Central memory CD4-positive, alpha-beta T cell (primary cell): ENCODE measurements around the gene RNF182.
"Not testable (repeated sequence)": the region's sequence is repeated elsewhere in the genome, so short reads cannot be mapped to it uniquely, and the experiment has no call there.

Experiments used
- DNase-seq: peaks from one replicate; pipeline ENCODE4 v3.0.0; 2022

RNF182 gene

GRCh38 chr6:13918686-13919250 is 6.0 kb upstream of the RNF182 start:
- no peak for DNase-seq

DNA sequence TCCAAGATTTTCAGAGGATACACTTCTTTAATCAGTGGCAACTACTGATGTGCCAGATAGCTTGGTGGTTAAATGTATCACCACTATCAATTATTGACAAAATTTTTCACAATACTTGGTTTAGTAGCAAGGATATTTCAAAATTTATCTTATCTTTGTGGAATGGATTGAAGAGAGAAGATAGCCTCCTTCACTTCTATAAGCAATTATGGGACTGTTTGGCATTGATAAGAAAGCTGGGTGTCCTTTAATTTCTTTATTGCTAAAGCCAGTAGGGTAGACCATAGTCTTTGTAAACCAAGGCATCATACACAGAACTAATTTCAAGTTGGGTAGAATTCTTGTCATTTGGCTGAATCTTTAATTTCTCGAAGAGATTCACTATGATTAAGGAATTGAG is 4.9 kb upstream of the RNF182 start:
- no peak for DNase-seq

- no peak for DNase-seq
Observed at GRCh38 chr6:13920552-13920951, 4.2 kb upstream of the RNF182 start.

DNA sequence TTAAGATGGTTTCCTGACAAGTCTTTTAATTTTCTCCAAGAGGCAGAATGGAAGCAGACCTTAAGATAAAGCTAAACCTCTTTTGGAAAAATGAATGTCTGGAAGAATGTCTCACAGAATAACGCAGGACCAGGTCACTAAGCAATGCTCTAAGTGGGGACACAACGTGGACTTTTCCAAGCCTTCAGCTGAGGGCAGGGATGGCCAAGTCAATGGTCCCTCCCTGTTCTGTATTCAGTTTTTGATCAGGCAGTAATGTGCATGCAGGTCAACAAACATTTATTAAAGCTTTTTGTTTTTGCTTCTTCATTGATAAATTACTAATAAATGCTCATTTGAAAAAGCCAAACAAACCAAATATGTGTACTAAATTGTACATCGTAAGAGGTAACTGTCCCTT is 2.0 kb upstream of the RNF182 start:
- no peak for DNase-seq

DNA sequence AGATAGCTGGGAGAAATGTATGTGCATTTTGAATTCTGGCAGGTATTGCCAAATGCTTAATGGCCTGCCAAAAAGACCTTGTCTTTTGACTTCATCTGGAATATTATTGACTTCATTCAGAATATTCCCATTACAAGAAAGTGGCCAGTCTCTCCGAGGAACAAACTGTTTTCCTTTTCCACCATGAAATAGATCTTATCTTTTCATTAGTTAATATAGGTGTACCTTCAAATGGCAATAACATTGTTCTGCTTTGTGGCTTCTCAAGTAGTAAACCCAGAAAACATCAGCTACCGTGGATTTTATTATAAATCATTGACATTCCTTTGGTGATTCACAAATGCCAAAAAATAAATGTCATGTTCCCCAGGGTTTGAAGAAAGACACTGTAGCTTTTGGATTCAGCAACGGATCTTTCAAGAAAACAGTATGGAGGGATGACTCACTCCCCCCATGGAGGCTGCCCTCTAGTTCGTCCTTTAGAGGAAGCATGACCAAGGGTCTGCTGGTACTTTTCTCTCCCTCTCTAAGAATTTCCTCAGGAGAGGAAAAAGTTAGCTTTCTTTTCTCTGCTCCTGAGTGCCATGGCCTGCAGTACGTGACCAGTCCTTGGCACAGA is 1.1 kb upstream of the RNF182 start:
- DNase-seq = no peak

- peak; percentile 27 for DNase-seq
Observed at GRCh38 chr6:13924146-13924948, 405 bp upstream of the RNF182 start.

GRCh38 chr6:13926378-13926777 is 1.6 kb downstream of the RNF182 start:
- DNase-seq = no peak

DNA sequence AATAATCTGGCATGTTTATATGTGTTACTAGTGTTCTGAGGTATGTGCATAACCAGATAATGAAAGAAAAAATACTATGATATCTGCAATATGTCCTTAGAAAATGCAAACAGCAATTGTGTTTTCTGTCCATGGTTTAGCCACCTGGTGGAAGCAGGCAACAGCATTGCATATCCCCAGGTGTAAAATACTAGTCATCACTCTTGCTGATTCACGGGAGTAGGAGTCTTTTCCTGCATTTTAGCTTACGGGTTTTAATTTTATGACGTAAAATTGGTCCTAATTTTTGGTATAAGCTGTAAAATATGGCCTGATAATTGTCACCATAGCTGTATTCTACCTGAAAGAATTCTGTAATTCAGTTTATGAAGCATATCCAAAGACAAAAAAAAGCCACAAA is 2.5 kb downstream of the RNF182 start:
- DNase-seq = no peak

DNA sequence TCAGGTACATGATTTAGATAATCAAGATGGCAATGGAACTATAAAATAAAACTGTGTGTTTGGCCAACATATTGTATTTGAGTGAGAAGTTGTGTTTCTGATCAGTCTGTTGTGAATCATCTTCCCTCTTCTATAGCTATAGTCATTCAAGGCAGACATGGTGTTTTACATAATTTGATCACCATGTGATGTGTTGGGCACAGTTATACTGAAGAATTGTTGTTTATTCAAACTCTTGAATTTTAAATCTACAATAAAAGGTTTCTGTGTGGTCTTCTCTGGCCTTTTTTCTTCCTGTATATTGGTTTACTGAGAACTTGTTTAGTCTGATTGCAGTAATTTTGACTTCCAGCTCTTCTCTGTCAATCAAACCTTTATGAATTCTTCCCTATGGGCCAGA is 4.4 kb downstream of the RNF182 start:
- no peak for DNase-seq

- no peak for DNase-seq
Observed at GRCh38 chr6:13931797-13932402, 7.1 kb downstream of the RNF182 start.

- no peak for DNase-seq
Observed at GRCh38 chr6:13932785-13933184, 8.0 kb downstream of the RNF182 start.

DNA sequence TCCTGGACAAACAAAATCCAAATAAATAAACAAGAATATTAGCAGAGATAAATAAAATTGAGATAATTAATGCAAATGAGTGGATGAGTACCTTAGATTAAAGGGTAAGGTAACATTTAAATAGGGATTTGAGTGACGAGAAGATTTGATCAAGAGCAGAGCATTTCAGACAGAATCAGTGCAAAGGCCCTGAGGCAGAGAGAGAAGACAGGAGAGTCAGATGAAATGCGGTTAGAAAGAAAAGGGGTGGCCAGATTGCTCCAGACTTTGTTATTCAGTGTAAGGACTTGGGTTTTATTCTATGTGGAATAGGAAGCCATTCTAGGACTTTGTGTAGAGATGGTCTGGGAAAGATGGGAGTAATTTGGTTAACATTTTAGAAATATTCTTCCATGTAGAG is 10.0 kb downstream of the RNF182 start:
- no peak for DNase-seq

GRCh38 chr6:13935190-13935880 is 10.6 kb downstream of the RNF182 start:
- no peak for DNase-seq

GRCh38 chr6:13935881-13936261 is 11.1 kb downstream of the RNF182 start:
- not testable (repeated sequence) for DNase-seq

DNA sequence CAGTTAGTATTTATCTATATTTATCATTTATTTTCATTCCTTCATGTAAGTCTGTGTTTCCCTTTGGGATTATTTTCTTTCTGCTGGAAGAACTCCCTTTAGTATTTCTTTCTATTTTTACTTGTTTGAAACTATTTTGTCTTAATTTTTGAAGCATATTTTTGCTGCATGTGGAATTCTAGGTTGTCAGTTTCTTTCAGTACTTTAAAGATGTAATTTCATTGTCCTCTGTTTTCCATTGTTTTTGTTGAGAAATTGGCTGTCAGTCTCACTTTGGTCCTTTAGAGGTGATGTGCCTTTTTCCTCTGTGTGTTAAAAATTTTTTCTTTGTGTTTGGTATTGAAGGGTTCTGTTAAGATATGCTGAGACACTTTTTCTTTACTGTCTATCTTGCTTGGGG is 17.1 kb downstream of the RNF182 start:
- DNase-seq = no peak

- DNase-seq = no peak
Observed at GRCh38 chr6:13943943-13944342, 19.2 kb downstream of the RNF182 start.

DNA sequence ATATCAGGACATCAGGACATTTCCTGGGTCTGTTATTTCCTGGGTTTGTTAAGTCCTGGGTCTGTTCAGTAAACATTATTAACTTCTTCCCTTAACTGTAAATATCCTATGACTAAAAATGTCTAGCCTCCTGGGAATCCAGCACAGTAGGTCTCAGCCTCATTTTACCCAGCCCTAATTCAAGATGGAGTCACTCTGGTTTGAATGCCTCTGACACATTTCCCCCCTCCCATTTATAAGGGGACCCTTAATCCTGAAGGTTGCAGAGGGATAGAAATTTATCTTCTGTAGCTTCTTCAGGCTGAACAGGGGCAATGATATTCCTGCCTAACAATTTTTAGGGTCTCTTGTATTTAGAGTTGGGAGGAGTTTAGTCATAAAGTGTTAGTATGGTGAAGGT is 21.8 kb downstream of the RNF182 start:
- no peak for DNase-seq

DNA sequence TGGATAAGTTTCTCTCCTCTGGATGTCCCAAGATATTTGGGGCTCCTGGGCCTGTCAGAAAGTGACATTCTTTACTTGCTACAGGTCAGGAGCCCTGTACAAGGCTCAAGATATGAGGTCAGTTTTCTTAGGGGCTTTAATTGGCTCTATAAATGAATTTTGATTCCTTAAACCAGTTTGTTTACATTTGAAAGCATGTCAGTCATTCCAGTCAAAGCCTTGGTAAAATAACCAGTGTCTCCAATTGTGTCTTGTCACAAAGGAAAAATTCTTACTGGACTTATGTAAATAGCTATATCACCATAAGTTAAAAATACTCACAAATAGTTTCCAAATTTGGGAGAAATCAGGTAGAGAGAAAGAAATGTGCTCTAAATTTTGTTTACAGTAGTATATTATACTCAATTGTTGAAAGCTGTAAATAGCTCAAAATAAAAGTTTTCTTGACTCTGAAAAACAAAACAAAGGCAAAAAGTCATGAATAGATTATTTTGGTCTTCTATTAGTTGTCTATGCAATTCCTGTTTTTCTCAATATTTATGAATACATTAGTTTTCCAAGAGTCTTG is 22.9 kb downstream of the RNF182 start:
- DNase-seq = no peak

DNA sequence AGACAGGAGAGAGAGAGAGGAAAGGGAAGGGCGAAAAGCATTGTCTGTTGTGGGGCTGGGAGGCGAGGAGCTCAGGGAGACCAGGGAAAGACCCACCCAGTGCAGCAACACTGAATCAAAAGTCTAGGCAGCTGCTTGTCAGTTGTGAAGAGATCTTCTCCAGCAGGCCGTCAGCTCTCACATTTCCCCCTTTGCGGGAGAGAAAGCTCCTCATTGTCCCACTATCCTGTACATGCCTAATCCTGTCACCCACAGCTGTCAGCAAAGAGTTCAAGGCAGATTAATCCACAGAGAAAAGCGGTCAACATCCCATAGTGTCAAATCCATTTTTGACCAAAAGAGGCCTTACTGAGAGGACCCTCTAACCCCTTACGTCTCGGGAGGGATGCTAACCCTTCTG is 27.3 kb downstream of the RNF182 start:
- no peak for DNase-seq

- no peak for DNase-seq
Observed at GRCh38 chr6:13953061-13953705, 28.4 kb downstream of the RNF182 start.

DNA sequence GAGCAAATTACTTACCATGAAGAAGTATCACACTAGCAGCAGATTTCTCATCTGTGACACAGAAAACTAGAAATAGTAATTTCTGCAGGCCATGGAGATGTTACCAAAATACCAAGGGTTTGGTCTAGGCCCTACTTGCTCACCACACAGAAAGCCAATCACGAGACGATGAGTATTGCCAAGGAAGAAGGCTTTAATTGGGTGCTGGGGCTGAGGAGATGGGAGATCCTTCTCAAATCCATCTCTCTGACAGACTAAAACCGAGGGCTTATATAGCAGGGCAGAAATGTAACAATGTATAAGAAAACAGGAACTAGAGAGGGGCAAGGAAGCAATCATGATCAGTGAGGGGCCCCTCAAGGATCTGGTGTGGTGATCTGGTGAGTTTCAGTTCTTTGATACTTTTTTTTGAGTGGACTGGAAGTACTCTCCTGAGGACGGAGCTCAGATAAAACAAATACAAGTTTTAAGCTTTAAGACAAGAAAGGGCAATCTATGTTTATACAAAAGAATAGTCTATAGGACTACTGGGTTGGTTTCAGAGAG is 40.9 kb downstream of the RNF182 start:
- no peak for DNase-seq

DNA sequence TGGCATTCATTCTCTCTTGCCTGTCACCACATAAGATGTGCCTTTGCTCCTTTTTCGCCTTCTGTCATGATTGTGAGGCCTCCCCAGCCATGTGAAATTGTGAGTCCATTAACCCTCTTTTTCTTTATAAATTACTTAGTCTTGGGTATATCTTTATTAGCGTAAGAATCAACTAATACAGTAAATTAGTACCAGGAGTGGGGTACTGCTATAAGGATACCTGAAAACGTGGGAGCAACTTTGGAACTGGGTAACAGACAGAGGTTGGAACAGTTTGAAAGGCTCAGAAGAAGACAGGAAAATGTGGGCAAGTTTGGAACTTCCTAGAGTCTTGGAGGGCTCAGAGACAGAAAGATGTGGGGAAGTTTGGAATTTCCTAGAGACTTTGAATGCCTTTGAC is 46.6 kb downstream of the RNF182 start:
- no peak for DNase-seq
